Heart right ventricle (tissue), 16 donors: ENCODE measurements around the gene CILP. TPM values are rescaled to one million over a fixed set of nuclear protein-coding genes. Genes with fewer than 3 reads are reported as not detected.

Source experiments
- ATAC-seq, 8 donors: fragments of 200-7000 bp; cut with Tn5 transposase; one replicate each; pipeline ENCODE4 v1.9.1; 2020; ENCODE audit warnings: mild to moderate bottlenecking in 8 of 8, moderate library complexity in 8 of 8, moderate number of reproducible peaks in 1 of 8
- DNase-seq, 2 donors: peaks; one replicate each; pipeline ENCODE4 v3.0.0-alpha.2; 2020
- H3K27ac ChIP-seq, 10 donors: fragments of 200-600 bp; sonication (generic) in 2 of 10; one replicate each; pipeline versions ENCODE4 v1.5.0 to v1.8.0; 2020 to 2022; ENCODE audit warnings: mild to moderate bottlenecking in 3 of 10
- H3K27me3 ChIP-seq, 7 donors: fragments of 200-600 bp; one replicate each; pipeline ENCODE4 v1.8.0; 2021 to 2022; ENCODE audit warnings: mild to moderate bottlenecking in 2 of 7
- H3K36me3 ChIP-seq, 9 donors: fragments of 200-600 bp; sonication (generic) in 1 of 9; one replicate each; pipeline versions ENCODE4 v1.5.0 to v1.8.0; 2020 to 2022; ENCODE audit warnings: mild to moderate bottlenecking in 2 of 9
- H3K4me1 ChIP-seq, 9 donors: fragments of 200-600 bp; sonication (generic) in 1 of 9; one replicate each; pipeline versions ENCODE4 v1.5.0 to v1.8.0; 2020 to 2022; ENCODE audit warnings: mild to moderate bottlenecking in 4 of 9
- H3K4me3 ChIP-seq, 10 donors: fragments of 200-600 bp; sonication (generic) in 2 of 10; one replicate each; pipeline versions ENCODE4 v1.5.0 to v1.8.0; 2020 to 2022; ENCODE audit warnings: mild to moderate bottlenecking in 7 of 10, moderate library complexity in 2 of 10
- H3K9me3 ChIP-seq, 11 donors: fragments of 200-600 bp in 10 of 11; sonication (generic) in 2 of 11; one replicate each; pipeline versions ENCODE4 v1.5.0 to v1.8.0; 2013 to 2022; ENCODE audit warnings: mild to moderate bottlenecking in 2 of 11, control low read depth in 1 of 11, moderate library complexity in 1 of 11
- WGBS, 2 donors: extraction: QIAGEN DNeasy Blood & Tissue Kit; methylation state at CpG; one replicate each; pipeline ENCODE4 v1.1.7; 2013; ENCODE audit warnings: inconsistent platforms in 1 of 2; 5-methylcytosine and 5-hydroxymethylcytosine counted together
- intact Hi-C, 10 donors: fragments of 100-400 bp; cut with DNase I; formaldehyde crosslinking; loops; one replicate each; pipeline versions ENCODE4 v1.11.1 to v1.14.2; 2022
- polyA plus RNA-seq, 2 donors: library from polyadenylated mRNA; stranded (reverse); fragments of 200-250 nt; gene quantifications; one replicate each; pipeline ENCODE4 v1.2.3, GENCODE V29; 2013
- total RNA-seq, 10 donors: library from RNA; stranded (reverse); fragmentation: NEBNext Ultra II Directional in 3 of 10; extraction: Animal tissue kit (Norgen Biotek cat#: 25700) in 3 of 10; gene quantifications; one replicate each; pipeline versions ENCODE4 v1.2.1 to v1.2.4, GENCODE V29; 2021 to 2023
- TF ChIP-seq, protein P1 (sequence below), 9 donors: fragments of 200-600 bp; sonication (generic) in 2 of 9; IDR thresholded peaks; one replicate each; pipeline versions ENCODE4 v1.5.0 to v1.8.0; 2021 to 2022; ENCODE audit warnings: antibody characterized with exemption in 9 of 9, mild to moderate bottlenecking in 5 of 9, moderate library complexity in 1 of 9
- donor health status: Arrhythmogenic right ventricular cardiomyopathy.
- donor health status: ischemic (EF 13 %, LVEDD 7.1; RV severe dilation, severe dysfunction).
- donor health status: healthy with polysubstance abuse.
- donor health status: DM: no; HTN: yes; CAD: no.
- donor health status: DM: no; HTN: no; CAD: no.
- donor health status: ischemic (EF 25% LVEDD 6.9; RV normal size, moderate dysfunction).
- donor health status: ischemic (EF 25% LVEDD 5.7; RV mildly dilated, moderate dysfunction).
- donor health status: healthy.
- donor health status: DM: yes; HTN: yes; CAD: no.
- donor health status: Ischemic cardiomyopathy.
- donor health status: ischemic (EF 35%, LVEDD 5.7; RV mildly dilated, moderate dysfunction).
- donor health status: nonischemic (EF 11% LVEDD 7.7; RV severe dilation, severe dysfunction).
- donor health status: DM: yes; HTN: yes; CAD: no.
- donor health status: PGD.
- donor health status: ischemic (EF 29% LVEDD 5.4; RV normal size, mild dysfunction).
- donor health status: nonischemic (EF 23%, LVEDD 6.1; RV moderate dilation, normal function).

Gene CILP
- total and polyA plus RNA-seq, 12 donors, result 2.1 to 45.2 (median 7.3) TPM

DNA sequence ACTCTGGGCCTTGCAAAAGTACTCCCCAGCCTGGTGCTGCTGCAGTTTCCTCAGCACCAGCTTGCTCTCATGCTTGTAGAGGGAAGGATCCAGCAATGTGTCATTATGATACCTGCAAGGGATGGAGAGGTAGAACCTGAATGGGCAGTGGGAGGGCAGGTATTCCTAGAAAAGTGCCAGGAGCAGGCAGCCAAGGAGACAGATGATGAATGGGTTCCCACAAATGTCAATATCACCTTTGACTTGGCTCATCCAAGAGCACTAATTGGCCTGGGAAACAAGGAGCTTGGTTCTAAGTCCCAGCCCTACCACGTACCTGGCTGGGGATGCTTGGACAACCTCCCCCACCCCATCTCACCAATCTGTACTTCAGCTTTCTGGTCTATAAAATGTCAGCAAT is 9.4 kb downstream of the CILP start:
- no peak for DNase-seq
- Histone ChIP-seq H3K27ac (no peak overlapping the region), H3K27me3 (no peaks in the 10 kb centered on the region), H3K9me3 (no peaks in the 10 kb centered on the region), H3K4me1 (no peaks in the 10 kb centered on the region), H3K4me3 (no peak overlapping the region), H3K36me3 (no peaks in the 10 kb centered on the region)
- no peak for ATAC-seq
- intact Hi-C loops, result loop anchor here in 1 of 10 donors (10.0 kb wide), 1 partner anchor 193 kb away; no protein-coding TSS in a partner anchor
- TF ChIP-seq, protein P1, sequence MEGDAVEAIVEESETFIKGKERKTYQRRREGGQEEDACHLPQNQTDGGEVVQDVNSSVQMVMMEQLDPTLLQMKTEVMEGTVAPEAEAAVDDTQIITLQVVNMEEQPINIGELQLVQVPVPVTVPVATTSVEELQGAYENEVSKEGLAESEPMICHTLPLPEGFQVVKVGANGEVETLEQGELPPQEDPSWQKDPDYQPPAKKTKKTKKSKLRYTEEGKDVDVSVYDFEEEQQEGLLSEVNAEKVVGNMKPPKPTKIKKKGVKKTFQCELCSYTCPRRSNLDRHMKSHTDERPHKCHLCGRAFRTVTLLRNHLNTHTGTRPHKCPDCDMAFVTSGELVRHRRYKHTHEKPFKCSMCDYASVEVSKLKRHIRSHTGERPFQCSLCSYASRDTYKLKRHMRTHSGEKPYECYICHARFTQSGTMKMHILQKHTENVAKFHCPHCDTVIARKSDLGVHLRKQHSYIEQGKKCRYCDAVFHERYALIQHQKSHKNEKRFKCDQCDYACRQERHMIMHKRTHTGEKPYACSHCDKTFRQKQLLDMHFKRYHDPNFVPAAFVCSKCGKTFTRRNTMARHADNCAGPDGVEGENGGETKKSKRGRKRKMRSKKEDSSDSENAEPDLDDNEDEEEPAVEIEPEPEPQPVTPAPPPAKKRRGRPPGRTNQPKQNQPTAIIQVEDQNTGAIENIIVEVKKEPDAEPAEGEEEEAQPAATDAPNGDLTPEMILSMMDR (IDR thresholded peaks at IDR 0.05), result no peak
- 94 to 95% methylated on average over 1 of the region's 1 CpG for WGBS, 2 donors

DNA sequence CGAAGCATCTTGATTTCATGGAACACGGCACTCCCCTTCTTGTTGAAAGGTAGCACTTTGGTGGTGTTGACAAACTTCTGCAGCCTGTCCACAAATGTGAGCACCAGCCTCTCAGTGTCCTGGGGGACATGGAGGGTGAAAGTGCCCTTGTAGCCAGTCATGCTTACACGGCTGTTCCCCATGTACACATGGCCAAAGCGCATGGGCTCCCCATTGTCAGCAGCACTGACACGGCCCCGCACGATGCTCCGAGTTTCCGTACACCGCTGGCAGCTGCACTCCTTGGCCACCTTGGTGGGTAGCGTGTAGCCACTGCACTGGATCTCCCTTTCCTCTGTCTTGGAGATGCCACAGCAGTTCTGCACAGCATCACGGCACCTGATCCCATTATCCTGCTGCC is 12.7 kb downstream of the CILP start:
- Histone ChIP-seq H3K27me3 (no peaks in the 10 kb centered on the region), H3K4me3 (no peak overlapping the region), H3K36me3 (no peaks in the 10 kb centered on the region), H3K27ac (no peak overlapping the region), H3K9me3 (no peaks in the 10 kb centered on the region), H3K4me1 (peaks cover 0 to 5% (median 0%) of the 10 kb centered on the region in 9 donors)
- intact Hi-C loops, result loop anchor here in 1 of 10 donors (10.0 kb wide), 1 partner anchor 76 kb away; no protein-coding TSS in a partner anchor
- 92 to 95% methylated on average over 12 of the region's 12 CpGs for WGBS, 2 donors
- DNase-seq, result no peak
- no peak for ATAC-seq
- TF ChIP-seq, protein P1 (IDR thresholded peaks at IDR 0.05), result no peak

DNA sequence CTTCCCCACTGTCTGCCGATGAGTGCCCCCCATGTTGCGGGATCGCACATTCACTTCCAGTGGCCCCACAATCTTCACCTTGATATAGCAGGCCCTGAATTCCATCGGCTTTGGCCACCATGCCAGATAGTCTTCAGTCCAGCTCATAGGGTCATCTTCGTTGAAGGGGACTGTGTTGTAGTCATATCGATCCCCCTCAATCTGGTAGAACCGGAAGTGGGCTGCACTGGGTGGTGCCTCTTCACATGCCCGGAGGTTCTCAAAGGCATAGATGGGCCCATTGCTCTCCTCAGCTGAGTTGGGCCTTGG is 14.0 kb downstream of the CILP start:
- DNase-seq, result no peak
- intact Hi-C loops, result loop anchor here in 1 of 10 donors (10.0 kb wide), 1 partner anchor 78 kb away; no protein-coding TSS in a partner anchor
- TF ChIP-seq, protein P1 (IDR thresholded peaks at IDR 0.05), result no peak
- Histone ChIP-seq H3K4me3 (no peak overlapping the region), H3K9me3 (no peaks in the 10 kb centered on the region), H3K36me3 (no peaks in the 10 kb centered on the region), H3K4me1 (peaks cover 0 to 5% (median 0%) of the 10 kb centered on the region in 9 donors), H3K27ac (no peak overlapping the region), H3K27me3 (no peaks in the 10 kb centered on the region)
- no peak for ATAC-seq
- 96 to 98% methylated on average over 8 of the region's 8 CpGs for WGBS, 2 donors

DNA sequence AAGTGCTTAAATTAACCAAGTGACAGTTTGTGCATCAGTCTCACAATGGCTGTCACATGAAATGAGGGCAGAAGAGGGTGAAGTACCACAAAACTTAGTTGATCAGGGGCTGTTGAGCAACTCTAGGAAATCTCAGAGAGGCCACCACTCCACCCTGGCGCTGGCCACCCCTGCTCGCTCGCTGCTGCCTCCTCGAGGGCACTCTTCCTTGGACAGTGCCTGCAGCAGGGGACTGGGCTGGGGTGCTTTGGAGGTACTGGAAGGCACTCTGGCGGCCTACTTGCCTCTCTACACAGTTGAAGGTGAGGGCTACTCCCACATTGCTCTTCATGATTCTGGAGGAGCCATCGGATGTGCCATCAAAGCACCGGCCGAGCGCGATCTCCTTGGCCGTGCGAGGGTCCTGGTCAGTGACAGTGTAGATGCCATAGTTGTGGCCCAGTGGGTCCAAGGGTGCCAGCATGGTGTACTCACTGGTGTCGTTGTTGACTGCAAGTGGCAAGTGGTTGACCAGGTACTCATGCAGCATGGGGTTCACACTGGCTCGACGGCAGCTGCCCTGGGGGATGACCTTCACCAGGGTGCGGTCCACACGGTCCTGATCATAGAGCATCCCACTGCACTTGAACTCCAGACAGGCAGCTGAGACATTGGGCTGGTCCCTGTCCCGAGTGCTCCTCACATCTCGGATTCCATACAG is 14.5 kb downstream of the CILP start:
- H3K27me3 ChIP-seq, result no peaks in the 10 kb centered on the region
- TF ChIP-seq, protein P1 (IDR thresholded peaks at IDR 0.05), result no peak
- H3K36me3 ChIP-seq, result no peaks in the 10 kb centered on the region
- no peak for DNase-seq
- ATAC-seq, result peak in 1 of 8 donors; percentile 28
- H3K4me1 ChIP-seq, result peaks cover 0 to 5% (median 0%) of the 10 kb centered on the region in 9 donors
- H3K27ac ChIP-seq, result no peak overlapping the region
- intact Hi-C loops, result loop anchor here in 1 of 10 donors (10.0 kb wide), 1 partner anchor 78 kb away; no protein-coding TSS in a partner anchor
- H3K4me3 ChIP-seq, result no peak overlapping the region
- 94 to 95% methylated on average over 19 of the region's 19 CpGs for WGBS, 2 donors
- H3K9me3 ChIP-seq, result no peaks in the 10 kb centered on the region
